ENCODE results near the gene PAEP. TPM values are rescaled to one million over a fixed set of nuclear protein-coding genes. Genes with fewer than 3 reads are reported as not detected.

Gene PAEP
- total RNA-seq, 1 experiment from 2014 or later: not detected

- peaks cover 6% of the 10 kb centered on the region for H3K27me3 Mint-ChIP-seq (ENCODE audit: insufficient read depth, unreplicated experiment)
- intact Hi-C loops (cut with micrococcal nuclease; ENCODE audit: unreplicated experiment): no loop called here
- no peaks in the 10 kb centered on the region for H3K36me3 ChIP-seq (ENCODE audit: control insufficient read depth, insufficient read depth, low read length)
- no peaks in the 10 kb centered on the region for H3K4me1 Mint-ChIP-seq (ENCODE audit: low read depth, unreplicated experiment)
- no peaks in the 10 kb centered on the region for H3K27me3 ChIP-seq (replicated peaks; ENCODE audit: control insufficient read depth, insufficient read depth, low read length)
- no peaks in the 10 kb centered on the region for H3K4me1 ChIP-seq
- ChIA-PET CTCF (no interaction called here), POLR2A (no interaction called here)
- BruUV-seq (replicated peaks): no TSS peak
- no peak overlapping the region for H3K27ac Mint-ChIP-seq (ENCODE audit: unreplicated experiment)
- no peaks in the 10 kb centered on the region for H3K9me3 ChIP-seq
- no peaks in the 10 kb centered on the region for H3K9me3 Mint-ChIP-seq (ENCODE audit: unreplicated experiment)
- no peaks in the 10 kb centered on the region for H3K36me3 Mint-ChIP-seq (ENCODE audit: insufficient read depth, unreplicated experiment)
- no peak overlapping the region for H3K4me3 Mint-ChIP-seq (ENCODE audit: unreplicated experiment)
- TF ChIP-seq, protein P1, sequence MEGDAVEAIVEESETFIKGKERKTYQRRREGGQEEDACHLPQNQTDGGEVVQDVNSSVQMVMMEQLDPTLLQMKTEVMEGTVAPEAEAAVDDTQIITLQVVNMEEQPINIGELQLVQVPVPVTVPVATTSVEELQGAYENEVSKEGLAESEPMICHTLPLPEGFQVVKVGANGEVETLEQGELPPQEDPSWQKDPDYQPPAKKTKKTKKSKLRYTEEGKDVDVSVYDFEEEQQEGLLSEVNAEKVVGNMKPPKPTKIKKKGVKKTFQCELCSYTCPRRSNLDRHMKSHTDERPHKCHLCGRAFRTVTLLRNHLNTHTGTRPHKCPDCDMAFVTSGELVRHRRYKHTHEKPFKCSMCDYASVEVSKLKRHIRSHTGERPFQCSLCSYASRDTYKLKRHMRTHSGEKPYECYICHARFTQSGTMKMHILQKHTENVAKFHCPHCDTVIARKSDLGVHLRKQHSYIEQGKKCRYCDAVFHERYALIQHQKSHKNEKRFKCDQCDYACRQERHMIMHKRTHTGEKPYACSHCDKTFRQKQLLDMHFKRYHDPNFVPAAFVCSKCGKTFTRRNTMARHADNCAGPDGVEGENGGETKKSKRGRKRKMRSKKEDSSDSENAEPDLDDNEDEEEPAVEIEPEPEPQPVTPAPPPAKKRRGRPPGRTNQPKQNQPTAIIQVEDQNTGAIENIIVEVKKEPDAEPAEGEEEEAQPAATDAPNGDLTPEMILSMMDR (IDR thresholded peaks at IDR 0.05; ENCODE audit: insufficient read depth in 1 of 2, low read depth in 1 of 2, low read length in 1 of 2, severe bottlenecking in 1 of 2, unreplicated experiment in 1 of 2): no peak
- H3K4me3 ChIP-seq (ENCODE audit: low read depth, low read length): no peak overlapping the region
- DNase-seq: no peak
Measured at GRCh38 chr9:135582541-135582940, 21.0 kb downstream of the PAEP start.

DNA sequence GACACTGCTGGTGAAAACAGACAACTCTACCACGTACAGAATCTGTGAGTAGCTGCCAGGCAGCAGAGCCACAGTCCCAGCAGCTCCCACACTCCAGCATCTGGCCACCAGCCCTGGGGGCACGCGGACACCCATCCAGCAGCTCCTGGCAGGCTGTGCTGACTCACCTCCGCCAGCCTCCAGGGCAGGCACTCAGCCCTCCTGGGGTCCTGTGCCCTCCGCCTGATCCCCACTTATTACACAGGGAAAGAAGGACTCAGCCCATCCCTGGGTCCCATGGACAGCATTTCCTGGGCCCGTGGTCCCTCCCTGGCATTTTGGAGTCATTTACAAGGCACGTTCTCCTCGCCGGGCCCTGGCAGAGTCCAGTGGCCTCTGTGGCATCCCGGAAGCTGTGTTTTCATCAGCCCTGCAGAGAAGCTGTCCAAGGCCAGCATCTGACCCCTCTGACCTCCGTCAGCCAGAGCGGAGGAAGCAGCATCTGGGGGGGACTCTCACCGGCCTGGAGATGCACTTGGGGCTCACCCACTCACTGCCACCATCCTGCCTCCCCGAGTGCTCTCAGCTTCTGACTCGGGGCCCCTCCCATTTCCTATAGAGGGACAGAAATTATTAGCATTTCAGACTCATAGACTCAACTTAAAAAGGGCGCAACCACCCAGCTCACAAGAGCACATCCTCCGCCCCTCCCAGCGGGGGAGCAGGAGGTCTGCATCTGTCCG, 21.6 kb downstream of the PAEP start:
- intact Hi-C loops (cut with micrococcal nuclease; ENCODE audit: unreplicated experiment): no loop called here
- no peak overlapping the region for H3K27ac Mint-ChIP-seq (ENCODE audit: unreplicated experiment)
- no peaks in the 10 kb centered on the region for H3K4me1 Mint-ChIP-seq (ENCODE audit: low read depth, unreplicated experiment)
- ChIA-PET CTCF (no interaction called here), POLR2A (no interaction called here)
- TF ChIP-seq, protein P1 (IDR thresholded peaks at IDR 0.05; ENCODE audit: insufficient read depth in 1 of 2, low read depth in 1 of 2, low read length in 1 of 2, severe bottlenecking in 1 of 2, unreplicated experiment in 1 of 2): no peak
- H3K27me3 ChIP-seq (replicated peaks; ENCODE audit: control insufficient read depth, insufficient read depth, low read length): no peaks in the 10 kb centered on the region
- DNase-seq: no peak
- H3K36me3 Mint-ChIP-seq (ENCODE audit: insufficient read depth, unreplicated experiment): no peaks in the 10 kb centered on the region
- H3K4me1 ChIP-seq: no peaks in the 10 kb centered on the region
- peaks cover 6% of the 10 kb centered on the region for H3K27me3 Mint-ChIP-seq (ENCODE audit: insufficient read depth, unreplicated experiment)
- H3K36me3 ChIP-seq (ENCODE audit: control insufficient read depth, insufficient read depth, low read length): no peaks in the 10 kb centered on the region
- H3K9me3 Mint-ChIP-seq (ENCODE audit: unreplicated experiment): no peaks in the 10 kb centered on the region
- no peaks in the 10 kb centered on the region for H3K9me3 ChIP-seq
- no peak overlapping the region for H3K4me3 ChIP-seq (ENCODE audit: low read depth, low read length)
- no peak overlapping the region for H3K4me3 Mint-ChIP-seq (ENCODE audit: unreplicated experiment)
- no TSS peak for BruUV-seq (replicated peaks)

GRCh38 chr9:135583688-135584011, 22.1 kb downstream of the PAEP start:
- H3K4me1 ChIP-seq: no peaks in the 10 kb centered on the region
- H3K36me3 ChIP-seq (ENCODE audit: control insufficient read depth, insufficient read depth, low read length): no peaks in the 10 kb centered on the region
- H3K4me3 ChIP-seq (ENCODE audit: low read depth, low read length): no peak overlapping the region
- ChIA-PET CTCF (no interaction called here), POLR2A (no interaction called here)
- H3K27ac Mint-ChIP-seq (ENCODE audit: unreplicated experiment): no peak overlapping the region
- H3K4me1 Mint-ChIP-seq (ENCODE audit: low read depth, unreplicated experiment): no peaks in the 10 kb centered on the region
- no TSS peak for BruUV-seq (replicated peaks)
- intact Hi-C loops (cut with micrococcal nuclease; ENCODE audit: unreplicated experiment): no loop called here
- no peaks in the 10 kb centered on the region for H3K9me3 ChIP-seq
- no peaks in the 10 kb centered on the region for H3K36me3 Mint-ChIP-seq (ENCODE audit: insufficient read depth, unreplicated experiment)
- no peak for DNase-seq
- H3K27me3 ChIP-seq (replicated peaks; ENCODE audit: control insufficient read depth, insufficient read depth, low read length): no peaks in the 10 kb centered on the region
- no peak overlapping the region for H3K4me3 Mint-ChIP-seq (ENCODE audit: unreplicated experiment)
- peaks cover 6% of the 10 kb centered on the region for H3K27me3 Mint-ChIP-seq (ENCODE audit: insufficient read depth, unreplicated experiment)
- no peaks in the 10 kb centered on the region for H3K9me3 Mint-ChIP-seq (ENCODE audit: unreplicated experiment)
- TF ChIP-seq, protein P1 (IDR thresholded peaks at IDR 0.05; ENCODE audit: insufficient read depth in 1 of 2, low read depth in 1 of 2, low read length in 1 of 2, severe bottlenecking in 1 of 2, unreplicated experiment in 1 of 2): no peak

Data from Caco-2 (cell line).